NT2/D1 (cell line): Measurements from ENCODE around the gene FBH1.

Experiments
- SUZ12 ChIP-seq: IDR thresholded peaks from 2 replicates; pipeline ENCODE4 v1.6.1; 2011; ENCODE audit not compliant: insufficient read length, insufficient read depth; ENCODE audit errors: extremely low read depth
- YY1 ChIP-seq: IDR thresholded peaks from 2 replicates; pipeline ENCODE4 v1.6.1; 2011; ENCODE audit not compliant: insufficient read length, insufficient read depth
- ZNF274 ChIP-seq: IDR thresholded peaks from 2 replicates; pipeline ENCODE4 v1.6.1; 2011; ENCODE audit warnings: mild to moderate bottlenecking, low read depth, low read length

DNA sequence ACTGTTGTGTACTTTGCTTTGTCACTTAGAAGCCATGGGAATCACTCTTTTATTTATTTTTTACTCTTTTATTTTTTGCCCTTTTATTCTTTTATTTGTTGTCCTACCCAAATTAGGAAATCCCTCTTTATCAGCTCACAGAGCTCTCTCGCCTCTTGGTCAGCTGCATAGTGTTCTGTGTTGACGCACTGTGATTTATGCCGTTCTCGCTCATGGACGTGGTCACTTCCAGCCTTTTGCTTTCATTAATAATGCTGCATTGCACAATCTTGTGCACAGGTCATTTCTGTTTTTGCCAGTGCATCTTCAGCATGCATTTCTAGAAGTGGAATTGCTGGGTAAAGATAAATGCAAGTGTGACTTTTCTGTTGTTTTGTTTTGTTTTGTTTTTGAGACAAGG lies 42.3 kb downstream of the FBH1 start:
- TF ChIP-seq ZNF274: no peak
- TF ChIP-seq YY1: no peak
- no peak for TF ChIP-seq SUZ12
